CD14-positive monocyte (primary cell): ENCODE data around the gene SLX4. TPM values are rescaled to one million over a fixed set of nuclear protein-coding genes. Genes with fewer than 3 reads are reported as not detected.

Experiments used
- DNase-seq, 3 donors: peaks; one replicate each; pipeline ENCODE4 v3.0.0-alpha.2; 2011 to 2022
- H2AFZ ChIP-seq: 2 replicates; pipeline ENCODE4 v1.6.0; 2012; ENCODE audit warnings: mild to moderate bottlenecking, low read depth, low read length, inconsistent platforms; ENCODE audit not compliant: insufficient read depth, poor library complexity, severe bottlenecking
- H3K27ac ChIP-seq, 2 donors: 1 replicate in 1 of 2; 2 replicates in 1 of 2; pipeline ENCODE4 v1.5.1; 2012 to 2013; ENCODE audit warnings: low read length in 2 of 2, control low read depth in 1 of 2, inconsistent platforms in 1 of 2, low read depth in 1 of 2, mild to moderate bottlenecking in 1 of 2
- H3K27me3 ChIP-seq, 2 donors: one replicate each; pipeline versions ENCODE4 v1.6.0 to v1.6.1; 2011 to 2013; ENCODE audit warnings: low read length in 2 of 2; ENCODE audit not compliant: control insufficient read depth in 2 of 2, insufficient read depth in 2 of 2
- H3K36me3 ChIP-seq, 2 donors: replicated peaks in 1 of 2; 1 replicate in 1 of 2; 2 replicates in 1 of 2; pipeline versions ENCODE4 v1.5.1 to v1.6.1; 2012 to 2013; ENCODE audit warnings: low read length in 2 of 2, control low read depth in 1 of 2, inconsistent platforms in 1 of 2, mild to moderate bottlenecking in 1 of 2; ENCODE audit not compliant: insufficient read depth in 2 of 2, control insufficient read depth in 1 of 2
- H3K4me1 ChIP-seq, 2 donors: 1 replicate in 1 of 2; 2 replicates in 1 of 2; pipeline versions ENCODE4 v1.5.1 to v1.6.1; 2012 to 2013; ENCODE audit warnings: low read length in 2 of 2, control low read depth in 1 of 2, inconsistent platforms in 1 of 2, mild to moderate bottlenecking in 1 of 2, moderate library complexity in 1 of 2; ENCODE audit not compliant: insufficient read depth in 2 of 2, control insufficient read depth in 1 of 2
- H3K4me2 ChIP-seq: replicated peaks from 2 replicates; pipeline ENCODE3; 2012; ENCODE audit warnings: low read length, moderate library complexity, mild to moderate bottlenecking; ENCODE audit not compliant: poor library complexity, severe bottlenecking; ENCODE audit errors: extremely low read depth
- H3K4me3 ChIP-seq, 3 experiments: fragments of 200-600 bp in 1 of 3; sonication (generic) in 1 of 3; replicated peaks in 1 of 3; 1 replicate in 2 of 3; 2 replicates in 1 of 3; pipeline ENCODE4 v1.5.1; 2011 to 2013; ENCODE audit warnings: low read length in 3 of 3, mild to moderate bottlenecking in 3 of 3, control low read depth in 2 of 3, low read depth in 2 of 3, inconsistent platforms in 1 of 3, moderate library complexity in 1 of 3
- H3K79me2 ChIP-seq: 2 replicates; pipeline ENCODE4 v1.6.0; 2012; ENCODE audit warnings: mild to moderate bottlenecking, control low read depth, inconsistent platforms, low read length, moderate library complexity; ENCODE audit not compliant: insufficient read depth
- H3K9ac ChIP-seq: 2 replicates; pipeline ENCODE4 v1.6.0; 2017; ENCODE audit warnings: low read length, mild to moderate bottlenecking; ENCODE audit not compliant: insufficient read depth, poor library complexity, severe bottlenecking
- H3K9me3 ChIP-seq, 2 donors: replicated peaks in 1 of 2; 1 replicate in 1 of 2; 2 replicates in 1 of 2; pipeline versions ENCODE4 v1.5.1 to v1.6.1; 2012 to 2013; ENCODE audit warnings: low read length in 2 of 2, control low read depth in 1 of 2; ENCODE audit not compliant: control insufficient read depth in 1 of 2, insufficient read depth in 1 of 2
- H4K20me1 ChIP-seq: 2 replicates; pipeline ENCODE4 v1.6.0; 2012; ENCODE audit warnings: mild to moderate bottlenecking, low read length, control low read depth, moderate library complexity; ENCODE audit not compliant: insufficient read depth
- H3K27ac Mint-ChIP-seq, 7 donors: one replicate each; pipeline ENCODE4 v1.8.0; 2020; ENCODE audit warnings: mild to moderate bottlenecking in 7 of 7, mixed read lengths in 7 of 7, moderate library complexity in 6 of 7, inconsistent platforms in 2 of 7
- H3K27me3 Mint-ChIP-seq, 3 donors: one replicate each; pipeline ENCODE4 v1.8.0; 2021 to 2022; ENCODE audit warnings: low read depth in 3 of 3, mild to moderate bottlenecking in 3 of 3, mixed read lengths in 3 of 3, moderate library complexity in 3 of 3, inconsistent platforms in 1 of 3
- H3K36me3 Mint-ChIP-seq, 2 donors: one replicate each; pipeline ENCODE4 v1.8.0; 2020; ENCODE audit warnings: mixed read lengths in 2 of 2, inconsistent platforms in 1 of 2, mild to moderate bottlenecking in 1 of 2
- H3K4me1 Mint-ChIP-seq: one replicate; pipeline ENCODE4 v1.8.0; 2020; ENCODE audit warnings: mild to moderate bottlenecking, mixed read lengths
- H3K4me3 Mint-ChIP-seq, 2 donors: one replicate each; pipeline ENCODE4 v1.8.0; 2020; ENCODE audit warnings: mild to moderate bottlenecking in 2 of 2, mixed read lengths in 2 of 2, moderate library complexity in 1 of 2
- H3K9me3 Mint-ChIP-seq, 7 donors: one replicate each; pipeline ENCODE4 v1.8.0; 2020 to 2022; ENCODE audit warnings: mixed read lengths in 7 of 7, mild to moderate bottlenecking in 6 of 7, moderate library complexity in 6 of 7, inconsistent platforms in 2 of 7
- CTCF ChIP-seq: fragments of 200-600 bp; IDR thresholded peaks from one replicate; pipeline ENCODE4 v1.8.0; 2022; ENCODE audit warnings: antibody characterized with exemption, mild to moderate bottlenecking
- WGBS: methylation state at CpG from one replicate; pipeline ENCODE4 v1.1.5; 2013; ENCODE audit warnings: missing lambda C conversion rate; ENCODE audit not compliant: insufficient coverage; 5-methylcytosine and 5-hydroxymethylcytosine counted together
- intact Hi-C, 2 donors: fragments of 100-400 bp; cut with micrococcal nuclease; formaldehyde crosslinking; loops; one replicate each; pipeline versions ENCODE4 v1.15.0 to v1.15.1; 2023
- polyA plus RNA-seq, 3 donors: library from polyadenylated mRNA; depleted of rRNA in 1 of 3; unstranded in 2 of 3; stranded (reverse) in 1 of 3; fragments of 300-500 nt in 2 of 3; fragments of >200 nt in 1 of 3; fragmentation: Illumina TruSeq in 2 of 3; gene quantifications; 1 replicate in 2 of 3; 2 replicates in 1 of 3; pipeline ENCODE4 v1.2.3, GENCODE V29; 2012 to 2021

SLX4 gene
- polyA plus RNA-seq, 3 donors, result 0.12 to 2.4 (median 0.71) TPM

DNA sequence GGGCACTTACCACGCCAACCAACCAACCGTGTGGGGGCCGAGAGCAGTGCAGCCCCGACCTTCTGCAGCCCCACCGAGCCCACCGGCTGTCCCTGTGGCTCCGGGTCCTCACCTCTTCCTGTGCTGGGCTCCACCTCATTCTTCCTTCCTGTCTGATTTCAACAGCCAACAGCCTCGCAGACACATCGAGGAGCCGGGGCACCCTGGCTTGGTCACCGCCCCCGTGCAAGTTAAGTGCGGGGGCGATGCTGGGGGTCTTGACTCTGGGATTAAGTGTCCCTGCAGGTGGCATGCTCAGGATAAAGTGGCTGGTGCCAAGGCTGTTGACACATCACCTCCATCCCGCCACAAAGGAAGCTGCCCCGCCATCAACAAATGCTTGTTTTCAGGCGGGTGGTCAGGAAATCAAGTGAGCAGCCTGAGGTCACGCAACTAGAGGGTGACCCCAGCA, 34.1 kb downstream of the SLX4 start, which contains the start of gene NLRC3:
TSS of gene NLRC3 (minus strand) at position 102 of the 451 bp plus-strand sequence. CDS start 12,367 bp downstream, outside the sequence.
- Histone ChIP-seq H3K9ac (peak within 1 kb of the TSS; percentile 32), H3K27me3 (peaks cover 0 to 31% of the 10 kb centered on the region in 2 donors), H3K9me3 (no peaks in the 10 kb centered on the region), H3K4me2 (peak within 1 kb of the TSS; percentile 65), H3K36me3 (peaks cover 0 to 6% of the 10 kb centered on the region in 2 donors), H2AFZ (peak within 1 kb of the TSS; percentile 65), H3K4me1 (peaks cover 41 to 45% of the 10 kb centered on the region in 2 donors), H4K20me1 (no peaks in the 10 kb centered on the region), H3K4me3 (peak within 1 kb of the TSS in 1 of 3 experiments; percentile 58), H3K79me2 (no peaks in the 10 kb centered on the region), H3K27ac (no peak within 1 kb of the TSS)
- H3K4me1 Mint-ChIP-seq, result peaks cover 45% of the 10 kb centered on the region
- peak within 1 kb of the TSS; percentile 67 to 87 for H3K4me3 Mint-ChIP-seq
- H3K9me3 Mint-ChIP-seq, result peaks cover 0 to 7% (median 2%) of the 10 kb centered on the region in 7 donors
- peaks cover 39 to 63% (median 42%) of the 10 kb centered on the region in 3 donors for H3K27me3 Mint-ChIP-seq
- TF ChIP-seq CTCF, result no peak
- DNase-seq, result peak in 1 of 3 donors; percentile 22
- peak within 1 kb of the TSS in 3 of 7 donors; percentile 33 to 65 (median 46) for H3K27ac Mint-ChIP-seq
- H3K36me3 Mint-ChIP-seq, result peaks cover 13 to 21% of the 10 kb centered on the region in 2 donors
- intact Hi-C loops, result no loop called here
- WGBS, result under 1% methylated on average over 15 of the region's 18 CpGs

- H3K27me3 ChIP-seq, result peaks cover 0 to 31% of the 10 kb centered on the region in 2 donors
- H2AFZ ChIP-seq, result no peak overlapping the region
- peaks cover 2 to 9% (median 2%) of the 10 kb centered on the region in 7 donors for H3K9me3 Mint-ChIP-seq
- H3K27me3 Mint-ChIP-seq, result peaks cover 34 to 56% (median 39%) of the 10 kb centered on the region in 3 donors
- DNase-seq, result no peak
- peaks cover 7 to 10% of the 10 kb centered on the region in 2 donors for H3K36me3 Mint-ChIP-seq
- H3K4me3 ChIP-seq, result no peak overlapping the region
- H3K4me3 Mint-ChIP-seq, result peak overlapping the region; percentile 60 to 67
- H3K4me1 ChIP-seq, result peaks cover 41 to 45% of the 10 kb centered on the region in 2 donors
- H3K4me2 ChIP-seq, result no peak overlapping the region
- no peaks in the 10 kb centered on the region for H3K79me2 ChIP-seq
- no peaks in the 10 kb centered on the region for H3K36me3 ChIP-seq
- no peak overlapping the region for H3K27ac ChIP-seq
- H3K9me3 ChIP-seq, result peaks cover 0 to 4% of the 10 kb centered on the region in 2 donors
- no peak for TF ChIP-seq CTCF
- intact Hi-C loops, result no loop called here
- no peak overlapping the region for H3K9ac ChIP-seq
- H4K20me1 ChIP-seq, result no peaks in the 10 kb centered on the region
- H3K4me1 Mint-ChIP-seq, result peaks cover 44% of the 10 kb centered on the region
- WGBS, result 26% methylated on average over 11 of the region's 11 CpGs
- H3K27ac Mint-ChIP-seq, result peak overlapping the region in 1 of 7 donors; percentile 65
Measured at GRCh38 chr16:3576211-3576610, 35.2 kb downstream of the SLX4 start.
